ENCODE measurements around the gene UGT1A1.

GRCh38 chr2:233760043-233760442, at the start of gene UGT1A1:
- TF ChIP-seq, protein P1, sequence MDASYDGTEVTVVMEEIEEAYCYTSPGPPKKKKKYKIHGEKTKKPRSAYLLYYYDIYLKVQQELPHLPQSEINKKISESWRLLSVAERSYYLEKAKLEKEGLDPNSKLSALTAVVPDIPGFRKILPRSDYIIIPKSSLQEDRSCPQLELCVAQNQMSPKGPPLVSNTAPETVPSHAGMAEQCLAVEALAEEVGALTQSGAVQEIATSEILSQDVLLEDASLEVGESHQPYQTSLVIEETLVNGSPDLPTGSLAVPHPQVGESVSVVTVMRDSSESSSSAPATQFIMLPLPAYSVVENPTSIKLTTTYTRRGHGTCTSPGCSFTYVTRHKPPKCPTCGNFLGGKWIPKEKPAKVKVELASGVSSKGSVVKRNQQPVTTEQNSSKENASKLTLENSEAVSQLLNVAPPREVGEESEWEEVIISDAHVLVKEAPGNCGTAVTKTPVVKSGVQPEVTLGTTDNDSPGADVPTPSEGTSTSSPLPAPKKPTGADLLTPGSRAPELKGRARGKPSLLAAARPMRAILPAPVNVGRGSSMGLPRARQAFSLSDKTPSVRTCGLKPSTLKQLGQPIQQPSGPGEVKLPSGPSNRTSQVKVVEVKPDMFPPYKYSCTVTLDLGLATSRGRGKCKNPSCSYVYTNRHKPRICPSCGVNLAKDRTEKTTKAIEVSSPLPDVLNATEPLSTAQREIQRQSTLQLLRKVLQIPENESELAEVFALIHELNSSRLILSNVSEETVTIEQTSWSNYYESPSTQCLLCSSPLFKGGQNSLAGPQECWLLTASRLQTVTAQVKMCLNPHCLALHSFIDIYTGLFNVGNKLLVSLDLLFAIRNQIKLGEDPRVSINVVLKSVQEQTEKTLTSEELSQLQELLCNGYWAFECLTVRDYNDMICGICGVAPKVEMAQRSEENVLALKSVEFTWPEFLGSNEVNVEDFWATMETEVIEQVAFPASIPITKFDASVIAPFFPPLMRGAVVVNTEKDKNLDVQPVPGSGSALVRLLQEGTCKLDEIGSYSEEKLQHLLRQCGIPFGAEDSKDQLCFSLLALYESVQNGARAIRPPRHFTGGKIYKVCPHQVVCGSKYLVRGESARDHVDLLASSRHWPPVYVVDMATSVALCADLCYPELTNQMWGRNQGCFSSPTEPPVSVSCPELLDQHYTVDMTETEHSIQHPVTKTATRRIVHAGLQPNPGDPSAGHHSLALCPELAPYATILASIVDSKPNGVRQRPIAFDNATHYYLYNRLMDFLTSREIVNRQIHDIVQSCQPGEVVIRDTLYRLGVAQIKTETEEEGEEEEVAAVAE (CRISPR knock-in tag; IDR thresholded peaks at IDR 0.05; ENCODE audit: borderline replicate concordance): no peak
- TF ChIP-seq EZH2 (conservative IDR thresholded peaks at IDR 0.05; ENCODE audit: low read depth, low read length) (no peak), ZNF678 (CRISPR knock-in tag; IDR thresholded peaks at IDR 0.05) (no peak)
